GM18519 (cell line): ENCODE measurements around the gene SAMD4A.

Experiments used
- ATAC-seq: cut with Tn5 transposase; IDR thresholded peaks from one replicate; pipeline ENCODE4 v1.9.1; 2021; ENCODE audit warnings: mild to moderate bottlenecking, moderate library complexity; ENCODE audit not compliant: unreplicated experiment, low FRiP score

The SAMD4A gene

DNA sequence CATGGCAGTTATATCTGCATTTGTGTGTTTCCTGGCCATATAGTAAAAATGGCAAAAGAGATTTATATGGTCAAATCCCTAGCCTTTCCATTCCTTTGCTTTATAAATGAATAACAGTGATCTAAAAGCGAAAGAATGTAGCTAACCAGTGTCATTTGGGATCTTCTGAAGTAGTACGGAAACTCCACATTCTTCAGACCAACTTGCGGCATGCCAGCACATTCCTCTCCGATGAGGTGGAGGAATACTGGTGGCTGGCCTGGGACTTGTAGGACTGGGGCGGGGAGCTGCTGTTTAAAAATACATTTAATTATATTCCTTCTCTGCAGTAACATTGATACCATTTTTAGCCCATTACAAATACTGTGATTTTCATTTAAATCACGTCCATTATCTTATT is 85.3 kb downstream of the SAMD4A start:
- ATAC-seq, result no peak

DNA sequence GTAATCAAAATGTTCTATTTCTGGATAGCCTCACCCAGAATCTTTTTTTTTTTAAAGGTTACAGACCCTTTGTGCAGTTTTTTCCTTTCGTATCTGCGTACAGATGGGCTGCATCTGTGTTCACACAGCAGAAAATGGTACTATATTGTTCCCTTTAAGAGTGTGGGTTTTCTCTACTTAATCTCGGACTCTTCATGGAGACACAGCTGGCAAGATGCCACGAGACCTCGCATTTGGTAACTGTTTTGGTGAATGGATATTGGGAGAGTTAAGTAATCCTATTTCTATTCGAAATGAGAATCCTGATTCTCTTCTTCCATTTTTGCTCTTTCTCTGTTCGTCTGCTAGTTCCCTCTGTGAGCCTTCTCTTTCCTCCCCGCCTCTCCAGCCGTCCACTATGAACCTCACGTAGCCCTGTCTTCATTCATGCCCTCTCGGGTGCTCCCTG is 85.7 kb downstream of the SAMD4A start:
- ATAC-seq, result no peak

DNA sequence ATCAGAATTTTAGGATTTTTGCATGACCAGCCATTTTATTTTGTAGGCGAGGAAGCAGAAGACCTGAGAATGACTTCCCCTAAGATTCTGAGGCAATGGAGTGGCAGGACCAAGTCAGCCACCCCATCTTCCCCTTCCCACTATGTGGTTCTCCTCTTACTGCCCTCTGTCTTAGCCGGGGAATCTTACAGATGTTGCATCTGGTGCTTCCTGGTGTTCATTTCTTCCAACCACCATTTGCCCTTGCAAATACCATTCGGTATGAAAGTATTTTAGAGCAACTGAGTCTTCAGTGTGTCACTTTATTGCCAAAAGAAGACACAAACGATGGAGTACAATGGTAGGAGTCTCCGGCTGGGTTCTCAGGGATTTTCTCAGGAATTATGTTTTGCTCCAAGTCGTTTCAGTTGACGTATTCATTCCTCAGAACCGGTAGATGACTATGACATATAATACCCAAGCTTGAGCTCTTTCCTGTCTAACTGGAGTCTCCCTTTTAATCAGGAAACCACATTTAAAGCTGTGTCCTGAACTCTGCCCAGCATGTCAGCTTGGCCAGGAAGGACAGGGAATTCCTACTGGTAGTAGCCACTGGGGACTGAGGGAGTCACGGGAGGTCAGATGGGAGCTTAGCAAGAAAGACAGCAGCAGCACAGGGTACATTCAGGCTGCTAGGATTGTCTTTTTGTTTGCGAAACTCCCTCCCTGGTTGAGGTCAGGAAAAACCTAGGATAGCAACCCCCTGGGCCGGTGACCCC is 87.0 kb downstream of the SAMD4A start:
- no peak for ATAC-seq

DNA sequence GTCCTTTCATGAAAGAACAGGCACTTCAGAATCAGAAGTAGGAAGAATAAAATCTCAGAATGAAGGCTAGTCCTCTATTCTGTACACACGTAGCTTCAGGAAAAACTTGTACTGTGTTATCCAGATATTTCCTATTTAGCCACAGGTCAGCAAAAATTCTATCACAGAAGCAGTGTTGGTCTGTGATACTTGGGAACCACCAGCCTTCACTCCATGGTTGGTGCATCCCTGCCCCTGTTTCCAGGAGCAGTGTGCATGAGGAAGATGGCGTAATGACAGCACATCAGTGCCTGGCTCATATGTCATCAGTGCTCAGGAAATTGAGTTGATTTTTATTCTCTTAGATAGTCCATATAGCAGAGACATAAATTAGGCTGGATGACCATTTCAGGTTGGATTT is 87.7 kb downstream of the SAMD4A start:
- ATAC-seq, result no peak

DNA sequence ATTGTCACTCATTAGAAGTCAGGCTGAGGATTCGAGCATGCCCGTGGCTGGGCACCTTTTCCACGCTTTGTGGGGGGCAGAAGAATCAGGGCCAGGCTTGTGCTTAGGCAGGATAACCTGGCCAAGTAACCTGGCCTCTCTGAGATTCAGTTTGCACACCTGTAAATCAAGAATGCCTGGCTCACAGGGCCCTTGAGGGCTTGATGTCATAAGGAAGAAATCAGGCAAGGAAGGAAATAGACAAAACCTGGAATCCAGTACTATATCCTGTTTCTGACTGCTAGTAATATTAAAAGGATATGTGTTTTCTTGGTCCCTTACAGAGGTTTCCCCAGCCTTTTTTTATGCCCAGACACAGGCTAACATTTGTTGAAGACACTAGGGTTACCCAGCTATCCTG is 91.9 kb downstream of the SAMD4A start:
- ATAC-seq, result no peak

DNA sequence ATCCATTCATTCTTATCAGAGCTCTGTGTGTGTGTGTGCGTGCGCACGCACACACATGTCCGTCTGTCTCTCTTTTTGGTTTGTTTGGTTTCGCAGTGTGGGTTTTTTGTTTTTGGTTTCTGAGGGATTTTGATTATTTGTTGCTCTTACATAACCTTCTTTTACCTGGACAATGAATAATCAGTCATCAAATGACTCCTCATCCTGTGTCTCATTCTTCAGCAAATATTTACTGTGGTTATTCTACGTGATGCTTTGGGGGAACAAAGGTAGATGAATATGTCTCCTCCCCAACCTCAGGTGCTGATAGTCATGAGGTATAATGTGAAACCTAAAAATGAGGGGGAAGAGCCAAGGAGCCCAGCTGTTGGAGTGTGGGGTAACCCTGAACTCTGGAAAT is 92.4 kb downstream of the SAMD4A start:
- ATAC-seq, result no peak

DNA sequence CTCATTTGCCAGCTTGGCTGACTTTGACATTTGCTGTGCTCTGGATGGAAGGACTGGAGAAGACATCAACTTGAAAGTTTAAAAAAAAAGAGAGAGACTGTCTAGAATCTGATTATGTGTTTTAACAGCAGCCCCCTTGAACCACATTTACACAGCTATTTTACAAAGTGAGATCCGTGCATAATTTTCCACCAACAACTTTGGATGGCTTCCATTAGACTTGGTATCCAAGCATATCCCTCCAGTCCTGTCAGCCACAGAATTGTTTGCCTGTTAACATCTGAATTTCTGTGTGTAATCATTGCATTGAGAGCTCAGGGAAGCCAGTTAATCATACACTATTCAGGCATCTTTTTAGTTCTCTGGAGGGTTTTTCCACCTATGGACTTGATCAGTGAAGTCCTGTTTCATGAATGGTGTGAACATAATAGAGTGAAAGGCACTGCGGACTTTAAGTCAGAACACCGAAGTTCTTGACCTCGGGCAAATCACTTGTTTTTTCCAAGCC is 93.7 kb downstream of the SAMD4A start:
- ATAC-seq, result no peak

DNA sequence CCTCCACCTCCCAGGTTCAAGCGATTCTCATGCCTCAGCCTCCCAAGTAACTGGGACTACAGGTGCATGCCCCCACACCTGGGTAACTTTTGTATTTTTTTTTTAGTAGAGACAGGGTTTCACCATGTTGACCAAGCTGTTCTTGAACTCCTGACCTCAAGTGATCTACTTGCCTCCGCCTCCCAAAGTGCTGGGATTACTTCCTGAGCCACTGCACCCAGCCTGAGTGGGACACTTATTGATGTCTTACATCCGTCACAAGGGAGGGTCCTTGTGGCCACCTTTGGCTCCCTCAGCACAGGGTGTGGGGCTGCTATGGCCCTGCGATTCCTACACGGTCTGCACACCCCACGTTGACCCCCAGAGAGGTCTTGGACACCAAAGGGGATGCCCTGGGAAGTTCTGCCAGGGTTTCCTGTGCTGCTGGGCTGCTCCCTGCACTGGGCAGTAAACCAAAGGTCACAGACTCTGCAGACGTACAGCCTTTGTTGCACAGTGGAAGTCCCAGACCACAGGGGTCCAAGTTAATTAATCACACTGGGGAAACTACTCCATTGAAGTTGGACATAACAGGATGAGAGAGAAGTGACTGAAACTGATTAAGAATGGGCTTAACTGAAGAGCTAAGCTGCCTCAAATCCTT is 95.7 kb downstream of the SAMD4A start:
- no peak for ATAC-seq

DNA sequence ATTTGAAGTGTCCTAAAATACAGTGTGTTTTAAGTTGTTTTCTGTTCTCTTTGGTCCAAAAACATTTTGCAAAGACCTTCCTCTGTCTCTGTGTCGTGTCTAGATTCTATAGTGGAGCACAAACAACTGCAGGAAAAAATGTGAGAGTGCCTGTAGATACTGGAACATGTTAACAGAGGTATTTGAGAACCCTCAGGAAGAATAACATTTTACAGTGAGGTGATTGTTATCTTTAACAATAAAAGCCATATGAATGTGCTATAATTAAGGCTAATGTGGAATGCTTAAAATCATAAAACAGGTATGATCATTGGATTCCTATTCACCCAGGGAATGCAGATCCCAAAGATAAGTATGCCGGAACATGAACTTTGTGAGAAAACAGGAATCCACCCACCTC is 98.0 kb downstream of the SAMD4A start:
- ATAC-seq, result no peak

DNA sequence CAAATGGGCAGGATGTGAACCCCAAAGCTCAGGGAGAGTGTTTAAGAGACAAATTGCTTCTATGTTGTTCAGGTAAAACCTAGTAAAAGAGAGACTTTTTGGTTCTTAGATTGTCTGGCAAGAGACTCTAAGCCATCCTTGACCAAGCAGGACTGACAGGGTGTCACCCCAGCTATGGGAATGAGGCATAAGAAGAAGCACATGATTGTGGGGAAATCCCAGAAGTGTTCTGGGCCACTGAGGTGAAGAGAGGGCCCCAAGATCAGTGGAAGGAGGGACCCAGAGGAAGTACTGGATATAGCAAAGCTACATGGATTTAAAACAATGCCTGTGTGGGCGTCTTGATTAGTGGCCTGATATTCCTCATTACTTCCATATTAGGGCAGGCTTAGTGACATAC is 99.0 kb downstream of the SAMD4A start:
- no peak for ATAC-seq

DNA sequence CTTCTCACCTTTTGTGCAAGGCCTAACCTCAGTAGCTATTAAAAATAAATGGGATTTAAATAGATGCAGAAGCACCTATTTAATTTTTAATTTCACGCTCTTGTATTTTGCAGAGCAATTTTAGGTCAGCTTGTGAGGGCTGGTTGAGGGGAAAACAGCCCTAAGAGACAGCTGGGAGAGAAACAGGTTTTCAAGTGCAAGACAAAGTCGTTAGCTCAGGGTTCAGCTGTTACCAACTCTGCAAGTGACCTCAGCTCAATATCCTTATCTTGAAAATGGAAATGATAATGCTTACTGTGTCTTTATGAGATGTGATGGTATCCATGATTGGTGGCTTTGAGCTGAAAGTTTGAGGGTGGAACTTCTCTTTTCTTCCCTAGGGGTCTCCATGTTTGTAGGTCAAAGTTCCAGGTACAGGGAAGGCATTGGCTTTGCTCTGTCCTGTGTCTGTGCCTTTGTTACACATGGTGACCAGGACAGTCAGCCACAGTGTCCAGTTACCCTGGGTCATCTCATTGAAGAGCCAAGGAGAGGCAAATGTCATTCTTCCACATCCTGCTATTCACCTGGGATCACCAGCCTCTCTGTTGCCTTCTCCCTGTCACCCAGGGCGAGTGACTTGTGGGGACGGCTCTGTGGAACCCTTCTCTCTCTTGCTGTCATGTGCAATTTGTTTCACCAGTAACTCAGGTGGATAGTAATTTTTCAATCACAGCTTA is 100.3 kb downstream of the SAMD4A start:
- ATAC-seq, result no peak

DNA sequence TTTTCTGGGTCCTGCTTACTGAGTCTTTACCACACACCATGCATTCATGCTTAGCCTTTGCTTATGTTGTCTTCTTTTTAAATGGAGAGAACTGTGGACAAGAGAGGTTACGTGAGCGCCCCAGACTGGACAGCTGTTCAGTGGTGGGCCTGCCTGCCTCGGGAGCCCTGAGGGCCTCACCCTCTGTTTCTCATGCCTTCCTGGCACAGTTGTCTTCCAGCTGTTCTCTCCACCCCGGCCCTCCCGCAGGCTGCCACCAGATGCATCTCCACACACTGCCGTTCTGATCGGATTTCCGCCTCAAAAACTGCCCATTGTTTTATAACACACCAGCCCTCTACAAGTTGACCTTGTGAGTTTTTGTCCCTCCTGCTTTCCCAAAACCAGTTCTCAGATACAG is 100.8 kb downstream of the SAMD4A start:
- ATAC-seq, result no peak

DNA sequence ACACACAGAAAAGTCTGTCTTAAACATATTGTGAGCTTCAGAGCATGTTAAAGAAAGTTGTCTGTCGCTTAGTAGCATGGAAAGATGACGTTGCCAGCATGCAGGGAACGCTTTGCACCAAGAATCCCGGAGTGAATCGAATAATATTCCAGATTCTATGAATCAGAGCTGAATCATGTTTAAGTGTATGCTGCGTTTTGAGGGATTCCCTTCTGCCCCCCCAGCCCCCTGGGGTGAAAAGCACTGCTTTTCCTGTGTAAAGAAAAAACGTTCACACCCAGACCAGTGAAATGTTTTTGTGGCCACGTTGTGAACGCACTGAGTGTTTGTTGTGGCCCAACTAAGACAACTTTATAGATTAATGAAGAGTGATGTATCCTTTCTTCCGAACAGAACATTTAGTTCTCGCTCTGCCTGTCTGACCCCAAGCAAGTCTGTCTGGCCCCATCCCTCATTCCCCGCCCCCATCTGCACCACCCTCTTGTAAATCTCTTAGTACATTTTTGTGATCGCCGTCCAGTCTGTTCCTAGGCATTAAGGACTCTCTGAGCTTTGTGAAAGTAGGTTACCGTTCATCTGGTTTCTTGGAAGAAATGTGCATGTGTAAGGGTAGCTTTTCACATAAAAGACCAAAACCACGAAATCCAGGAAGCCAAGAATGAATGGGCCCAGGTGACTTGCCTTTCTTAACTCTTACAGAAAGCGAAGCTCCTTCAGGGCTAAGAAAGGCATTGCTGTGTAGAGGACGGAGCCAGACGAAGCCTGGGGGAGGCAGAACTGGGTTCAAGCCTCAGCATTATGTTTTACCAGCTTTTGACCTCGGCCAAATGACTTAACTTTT is 103.0 kb downstream of the SAMD4A start:
- no peak for ATAC-seq

DNA sequence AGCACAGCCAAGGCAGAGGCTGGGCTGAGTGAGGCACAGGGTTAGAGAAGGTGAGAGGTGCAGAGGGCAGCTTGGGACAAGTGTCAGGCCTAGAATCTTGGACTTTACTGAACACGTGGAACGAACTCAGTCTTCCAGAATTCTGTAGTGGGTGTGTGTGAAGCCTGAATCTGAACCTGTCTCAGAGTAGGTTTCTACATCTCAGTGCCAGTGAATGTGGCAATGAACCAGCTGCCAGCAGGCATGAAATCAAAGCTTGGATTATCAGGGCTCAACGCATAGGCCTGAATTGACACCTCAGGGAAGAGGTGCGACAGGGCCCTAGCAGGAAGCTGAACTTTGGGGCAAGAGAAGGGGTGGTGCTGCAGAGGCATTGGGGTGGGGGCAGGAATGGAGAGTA is 104.6 kb downstream of the SAMD4A start:
- ATAC-seq, result no peak

DNA sequence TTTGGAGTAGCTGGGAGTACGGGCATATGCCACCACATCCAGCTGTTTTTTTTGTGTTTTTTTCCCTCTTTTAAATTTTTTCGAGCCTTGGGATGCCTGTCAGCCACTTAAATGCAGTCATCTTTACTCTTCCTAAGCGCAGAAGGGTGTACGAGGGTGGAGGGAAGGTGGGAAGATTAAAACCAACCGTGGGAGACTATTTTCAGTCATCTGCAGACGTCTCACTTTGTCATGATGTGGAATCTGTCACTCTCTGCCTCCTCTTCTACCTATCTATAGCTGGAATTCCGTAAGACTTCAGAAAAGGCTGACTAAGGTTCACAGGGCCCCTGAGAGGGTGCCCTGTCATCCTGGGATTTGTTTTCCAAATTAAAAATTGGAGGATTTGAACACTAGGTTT is 105.3 kb downstream of the SAMD4A start:
- ATAC-seq, result no peak

DNA sequence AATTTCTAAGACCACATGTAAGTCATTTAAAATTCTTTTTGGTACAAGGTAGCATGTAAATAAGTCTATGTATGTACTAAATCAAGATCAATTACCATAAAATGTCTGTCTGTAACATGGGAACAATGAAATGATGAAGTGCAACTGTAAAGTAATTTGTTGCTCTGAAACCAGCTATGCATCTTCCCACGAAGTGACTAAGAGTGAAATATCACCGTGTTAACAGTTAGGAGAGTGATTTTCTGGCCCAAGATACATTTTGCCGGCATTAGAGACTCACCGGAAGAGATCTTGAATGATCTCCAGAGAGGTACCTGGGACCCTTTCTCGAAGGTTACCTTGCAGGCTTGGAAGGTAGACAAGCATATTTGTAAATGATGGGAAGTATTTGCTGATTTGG is 105.8 kb downstream of the SAMD4A start:
- no peak for ATAC-seq

DNA sequence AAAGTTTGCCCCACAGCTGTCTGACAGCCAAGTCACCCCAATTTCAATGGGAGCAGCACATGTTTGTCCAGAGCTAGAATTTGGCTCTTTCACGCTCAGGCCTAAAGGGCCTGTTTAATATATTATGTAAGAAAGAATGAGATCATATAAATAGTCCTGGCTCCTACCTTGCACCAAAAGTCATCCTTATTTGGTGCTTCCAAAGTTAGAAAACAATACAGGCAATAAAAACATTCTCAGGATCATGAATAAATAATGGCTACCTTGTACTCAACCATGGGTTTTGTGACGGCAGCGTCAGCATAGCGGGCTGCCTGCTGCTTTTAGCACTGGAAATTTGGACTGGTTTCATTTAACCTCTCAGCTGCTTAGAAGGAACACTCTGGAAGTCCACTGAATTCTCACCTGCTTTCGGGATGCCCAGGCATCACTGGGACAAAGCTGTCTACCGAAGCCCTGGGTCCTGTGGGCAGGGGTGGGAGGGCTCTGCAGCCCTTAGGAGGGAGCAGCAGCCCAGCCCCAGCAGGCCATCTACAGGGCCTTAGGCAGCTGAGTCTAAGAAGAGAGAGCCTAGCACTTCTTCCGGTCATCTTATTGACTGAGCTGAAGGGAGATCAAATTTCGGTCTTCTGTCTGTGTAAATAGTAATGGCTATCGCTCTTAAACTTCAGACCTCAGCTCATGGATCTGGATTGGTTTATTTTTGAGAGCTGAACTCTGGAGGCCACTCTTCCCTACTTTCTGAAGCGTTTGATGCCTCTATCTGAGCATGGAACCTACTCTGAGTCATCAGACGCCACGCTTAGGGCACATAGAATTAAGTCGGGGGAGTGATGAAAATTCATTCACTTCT is 106.5 kb downstream of the SAMD4A start:
- no peak for ATAC-seq

DNA sequence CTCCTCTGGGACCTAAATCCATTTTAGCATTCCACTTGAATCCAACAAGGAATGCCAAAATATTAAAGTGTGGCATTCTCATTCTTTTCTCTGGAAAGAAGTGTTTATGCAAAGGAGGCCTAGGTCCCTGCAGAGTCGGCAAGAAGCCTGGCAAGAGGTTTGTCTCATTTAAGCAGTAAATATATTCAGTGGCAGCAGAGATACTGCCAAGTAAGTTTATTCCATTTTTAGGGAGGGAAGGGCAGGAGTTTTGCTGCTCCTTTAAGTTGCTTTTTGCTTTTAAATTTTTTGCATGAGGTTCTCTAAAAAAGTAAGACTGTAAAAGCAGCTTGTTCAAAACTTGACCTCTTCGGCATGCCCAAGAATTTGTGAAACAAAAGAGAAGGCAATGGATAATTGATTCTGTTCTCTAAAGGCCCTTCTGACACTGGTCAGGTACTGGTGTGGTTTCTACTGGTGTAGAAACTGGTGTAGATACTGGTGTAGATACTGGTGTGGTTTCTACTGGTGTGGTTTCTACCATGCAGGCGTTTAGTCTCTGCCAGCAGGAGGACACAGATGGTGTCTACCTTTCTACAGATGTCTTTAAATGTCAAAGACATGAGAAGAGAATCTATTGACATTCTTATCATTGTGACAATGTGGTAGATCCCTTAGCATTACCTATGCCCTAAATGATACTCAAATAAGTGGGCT is 107.3 kb downstream of the SAMD4A start:
- ATAC-seq, result no peak
